IMR-90 (cell line): Measurements from ENCODE around the gene CDRT4.

ENCODE experiments used
- FOS ChIP-seq: fragments of 150-350 bp; IDR thresholded peaks from 2 replicates; pipeline ENCODE4 v1.6.1; 2016; ENCODE audit warnings: low read depth, low read length
- POLR2A ChIP-seq: IDR thresholded peaks from 2 replicates; pipeline ENCODE4 v1.6.1; 2012; ENCODE audit warnings: mild to moderate bottlenecking, low read depth, low read length
- TF ChIP-seq, protein P1 (sequence below): conservative IDR thresholded peaks from 2 replicates; pipeline ENCODE4 v1.5.1; 2012; ENCODE audit warnings: mild to moderate bottlenecking, low read depth, low read length, improper control_type of control experiment

DNA sequence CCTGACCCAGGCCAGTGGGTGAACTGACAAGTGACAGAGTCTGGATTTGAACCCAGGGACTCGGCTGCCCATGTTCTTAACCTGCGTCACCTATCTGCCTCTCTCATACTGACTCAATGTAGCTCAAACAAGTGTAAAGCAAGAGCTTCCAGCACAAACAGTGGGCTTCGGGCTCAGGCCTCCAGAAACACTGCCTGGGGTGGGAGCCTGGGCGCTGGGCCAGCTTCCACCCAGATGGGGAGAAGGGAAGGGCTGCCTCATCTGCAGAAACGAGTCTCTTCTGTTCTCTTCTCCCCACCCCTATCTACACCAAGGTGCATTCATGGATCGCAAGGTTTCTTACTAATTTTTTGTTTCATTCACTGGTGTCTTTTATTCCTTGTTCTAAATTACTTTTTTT lies 1.3 kb downstream of the CDRT4 start:
- TF ChIP-seq, protein P1, sequence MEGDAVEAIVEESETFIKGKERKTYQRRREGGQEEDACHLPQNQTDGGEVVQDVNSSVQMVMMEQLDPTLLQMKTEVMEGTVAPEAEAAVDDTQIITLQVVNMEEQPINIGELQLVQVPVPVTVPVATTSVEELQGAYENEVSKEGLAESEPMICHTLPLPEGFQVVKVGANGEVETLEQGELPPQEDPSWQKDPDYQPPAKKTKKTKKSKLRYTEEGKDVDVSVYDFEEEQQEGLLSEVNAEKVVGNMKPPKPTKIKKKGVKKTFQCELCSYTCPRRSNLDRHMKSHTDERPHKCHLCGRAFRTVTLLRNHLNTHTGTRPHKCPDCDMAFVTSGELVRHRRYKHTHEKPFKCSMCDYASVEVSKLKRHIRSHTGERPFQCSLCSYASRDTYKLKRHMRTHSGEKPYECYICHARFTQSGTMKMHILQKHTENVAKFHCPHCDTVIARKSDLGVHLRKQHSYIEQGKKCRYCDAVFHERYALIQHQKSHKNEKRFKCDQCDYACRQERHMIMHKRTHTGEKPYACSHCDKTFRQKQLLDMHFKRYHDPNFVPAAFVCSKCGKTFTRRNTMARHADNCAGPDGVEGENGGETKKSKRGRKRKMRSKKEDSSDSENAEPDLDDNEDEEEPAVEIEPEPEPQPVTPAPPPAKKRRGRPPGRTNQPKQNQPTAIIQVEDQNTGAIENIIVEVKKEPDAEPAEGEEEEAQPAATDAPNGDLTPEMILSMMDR = no peak
- TF ChIP-seq POLR2A = no peak
- TF ChIP-seq FOS = no peak
